ENCODE results near the gene PSMG1. TPM values are rescaled to one million over a fixed set of nuclear protein-coding genes. Genes with fewer than 3 reads are reported as not detected.

PSMG1 gene
- total and polyA plus RNA-seq, 2 donors from 2014 or later, result 25.9 to 50.8 TPM

GRCh38 chr21:39198800-39199199 is 15.5 kb upstream of the PSMG1 start:
- intact Hi-C loops (cut with DNase I), result no loop called here
- Histone ChIP-seq H3K9me3 (ENCODE audit: control insufficient read depth in 2 of 3, insufficient read depth in 1 of 3, low read length in 3 of 3) (no peaks in the 10 kb centered on the region), H3K27ac (ENCODE audit: low read depth in 2 of 2, low read length in 2 of 2) (no peak overlapping the region), H3K27me3 (ENCODE audit: control insufficient read depth, insufficient read depth, low read length) (no peaks in the 10 kb centered on the region), H3K4me1 (ENCODE audit: control insufficient read depth in 2 of 3, insufficient read depth in 2 of 3, low read depth in 1 of 3, low read length in 3 of 3) (no peaks in the 10 kb centered on the region), H3K9ac (ENCODE audit: low read length in 3 of 3) (no peak overlapping the region), H3K4me3 (ENCODE audit: low read length in 3 of 3) (no peak overlapping the region), H3K36me3 (ENCODE audit: control insufficient read depth in 2 of 3, insufficient read depth in 3 of 3, low read length in 3 of 3) (peaks cover 16 to 59% (median 28%) of the 10 kb centered on the region in 3 donors)
- no peak for DNase-seq
- FAIRE-seq, result no peak
- TF ChIP-seq CTCF (IDR thresholded peaks at IDR 0.05; ENCODE audit: borderline replicate concordance, extremely low read depth, insufficient read depth), result no peak

GRCh38 chr21:39197448-39198233 is 14.4 kb upstream of the PSMG1 start:
- H3K36me3 ChIP-seq (ENCODE audit: control insufficient read depth in 2 of 3, insufficient read depth in 3 of 3, low read length in 3 of 3), result peaks cover 16 to 53% (median 27%) of the 10 kb centered on the region in 3 donors
- H3K9ac ChIP-seq (ENCODE audit: low read length in 3 of 3), result no peak overlapping the region
- FAIRE-seq, result no peak
- H3K27ac ChIP-seq (ENCODE audit: low read depth in 2 of 2, low read length in 2 of 2), result no peak overlapping the region
- H3K9me3 ChIP-seq (ENCODE audit: control insufficient read depth in 2 of 3, insufficient read depth in 1 of 3, low read length in 3 of 3), result no peaks in the 10 kb centered on the region
- no peaks in the 10 kb centered on the region for H3K4me1 ChIP-seq (ENCODE audit: control insufficient read depth in 2 of 3, insufficient read depth in 2 of 3, low read depth in 1 of 3, low read length in 3 of 3)
- no peak overlapping the region for H3K4me3 ChIP-seq (ENCODE audit: low read length in 3 of 3)
- TF ChIP-seq CTCF (IDR thresholded peaks at IDR 0.05; ENCODE audit: borderline replicate concordance, extremely low read depth, insufficient read depth), result no peak
- intact Hi-C loops (cut with DNase I), result no loop called here
- no peak for DNase-seq
- H3K27me3 ChIP-seq (ENCODE audit: control insufficient read depth, insufficient read depth, low read length), result no peaks in the 10 kb centered on the region

GRCh38 chr21:39196838-39197237 is 13.6 kb upstream of the PSMG1 start:
- FAIRE-seq, result no peak
- TF ChIP-seq CTCF (IDR thresholded peaks at IDR 0.05; ENCODE audit: borderline replicate concordance, extremely low read depth, insufficient read depth), result no peak
- H3K9ac ChIP-seq (ENCODE audit: low read length in 3 of 3), result no peak overlapping the region
- peaks cover 16 to 46% (median 27%) of the 10 kb centered on the region in 3 donors for H3K36me3 ChIP-seq (ENCODE audit: control insufficient read depth in 2 of 3, insufficient read depth in 3 of 3, low read length in 3 of 3)
- H3K4me1 ChIP-seq (ENCODE audit: control insufficient read depth in 2 of 3, insufficient read depth in 2 of 3, low read depth in 1 of 3, low read length in 3 of 3), result no peaks in the 10 kb centered on the region
- no peaks in the 10 kb centered on the region for H3K9me3 ChIP-seq (ENCODE audit: control insufficient read depth in 2 of 3, insufficient read depth in 1 of 3, low read length in 3 of 3)
- DNase-seq, result no peak
- H3K27me3 ChIP-seq (ENCODE audit: control insufficient read depth, insufficient read depth, low read length), result no peaks in the 10 kb centered on the region
- intact Hi-C loops (cut with DNase I), result no loop called here
- H3K27ac ChIP-seq (ENCODE audit: low read depth in 2 of 2, low read length in 2 of 2), result no peak overlapping the region
- H3K4me3 ChIP-seq (ENCODE audit: low read length in 3 of 3), result no peak overlapping the region

Measured in kidney (tissue), 14 donors.